ENCODE measurements around the gene HS1BP3. TPM values are rescaled to one million over a fixed set of nuclear protein-coding genes. Genes with fewer than 3 reads are reported as not detected.

Gene HS1BP3
- total RNA-seq, 6 donors from 2014 or later = 41.0 to 45.8 (median 42.7) TPM

- peak overlapping the region; percentile 79 to 85 (median 83) for H3K27ac ChIP-seq
- no peaks in the 10 kb centered on the region for H3K9me3 ChIP-seq
- H3K4me1 ChIP-seq = peaks cover 62 to 79% (median 76%) of the 10 kb centered on the region in 4 donors
- no peaks in the 10 kb centered on the region for H3K27me3 ChIP-seq
- DNase-seq (peak in 1 of 2 donors; percentile 9), ATAC-seq (ENCODE audit: low FRiP score in 2 of 2) (no peak)
- TF ChIP-seq CTCF (IDR thresholded peaks at IDR 0.05) = no peak
- WGBS, 2 donors = 86 to 91% methylated on average over 6 of the region's 6 CpGs
- H3K36me3 ChIP-seq = no peaks in the 10 kb centered on the region
- no peak overlapping the region for H3K4me3 ChIP-seq
Measured at GRCh38 chr2:20597860-20598183, 53.1 kb downstream of the HS1BP3 start.

- DNase-seq = peak in 1 of 2 donors; percentile 73
- TF ChIP-seq POLR2A (IDR thresholded peaks at IDR 0.05) = peak in 1 of 4 donors; percentile 27
- TF ChIP-seq POLR2AphosphoS5 (IDR thresholded peaks at IDR 0.05) = peak; percentile 89 to 90
- TF ChIP-seq EP300 (IDR thresholded peaks at IDR 0.05) = peak; percentile 48 to 93 (median 72)
- TF ChIP-seq CTCF (IDR thresholded peaks at IDR 0.05) = no peak
- Histone ChIP-seq H3K4me1 (peaks cover 62 to 85% (median 81%) of the 10 kb centered on the region in 4 donors), H3K36me3 (no peaks in the 10 kb centered on the region), H3K27ac (peak overlapping the region; percentile 79 to 85 (median 83)), H3K4me3 (no peak overlapping the region), H3K9me3 (no peaks in the 10 kb centered on the region), H3K27me3 (no peaks in the 10 kb centered on the region)
- peak; percentile 54 to 59 for ATAC-seq (ENCODE audit: low FRiP score in 2 of 2)
- 51 to 58% methylated on average over 9 of the region's 9 CpGs for WGBS, 2 donors
Measured at GRCh38 chr2:20596973-20597859, 53.7 kb downstream of the HS1BP3 start.

GRCh38 chr2:20596193-20596972 lies 54.5 kb downstream of the HS1BP3 start:
- ATAC-seq (ENCODE audit: low FRiP score in 2 of 2) = no peak
- Histone ChIP-seq H3K36me3 (no peaks in the 10 kb centered on the region), H3K27ac (peak overlapping the region; percentile 79 to 85 (median 83)), H3K4me3 (no peak overlapping the region), H3K27me3 (no peaks in the 10 kb centered on the region), H3K9me3 (no peaks in the 10 kb centered on the region), H3K4me1 (peaks cover 62 to 88% (median 82%) of the 10 kb centered on the region in 4 donors)
- WGBS, 2 donors = 83 to 91% methylated on average over 4 of the region's 4 CpGs
- TF ChIP-seq EP300 (IDR thresholded peaks at IDR 0.05) = no peak
- no peak for TF ChIP-seq CTCF (IDR thresholded peaks at IDR 0.05)
- TF ChIP-seq POLR2AphosphoS5 (IDR thresholded peaks at IDR 0.05) = no peak
- TF ChIP-seq POLR2A (IDR thresholded peaks at IDR 0.05) = no peak
- peak in 1 of 2 donors; percentile 10 for DNase-seq

- no peak overlapping the region for H3K4me3 ChIP-seq
- H3K27me3 ChIP-seq = no peaks in the 10 kb centered on the region
- H3K36me3 ChIP-seq = no peaks in the 10 kb centered on the region
- no peaks in the 10 kb centered on the region for H3K9me3 ChIP-seq
- H3K4me1 ChIP-seq = peaks cover 64 to 83% (median 76%) of the 10 kb centered on the region in 4 donors
- peak in 1 of 2 donors; percentile 66 for DNase-seq
- TF ChIP-seq EP300 (IDR thresholded peaks at IDR 0.05) (peak in 1 of 4 donors; percentile 13), CTCF (IDR thresholded peaks at IDR 0.05) (no peak), POLR2A (IDR thresholded peaks at IDR 0.05) (peak in 2 of 4 donors; percentile 19 to 64), POLR2AphosphoS5 (IDR thresholded peaks at IDR 0.05) (peak in 1 of 2 donors; percentile 43)
- peak in 1 of 2 donors; percentile 47 for ATAC-seq (ENCODE audit: low FRiP score in 2 of 2)
- peak overlapping the region; percentile 79 to 85 (median 83) for H3K27ac ChIP-seq
- 60 to 83% methylated on average over 11 to 14 of the region's 14 CpGs for WGBS, 2 donors
Measured at GRCh38 chr2:20595439-20596192, 55.3 kb downstream of the HS1BP3 start.

Measured in upper lobe of left lung (tissue), 6 donors.